ENCODE results near the gene ACTL10. TPM values are rescaled to one million over a fixed set of nuclear protein-coding genes. Genes with fewer than 3 reads are reported as not detected.

ACTL10 gene
- total RNA-seq, 1 donor from 2014 or later = 2.3 TPM

DNA sequence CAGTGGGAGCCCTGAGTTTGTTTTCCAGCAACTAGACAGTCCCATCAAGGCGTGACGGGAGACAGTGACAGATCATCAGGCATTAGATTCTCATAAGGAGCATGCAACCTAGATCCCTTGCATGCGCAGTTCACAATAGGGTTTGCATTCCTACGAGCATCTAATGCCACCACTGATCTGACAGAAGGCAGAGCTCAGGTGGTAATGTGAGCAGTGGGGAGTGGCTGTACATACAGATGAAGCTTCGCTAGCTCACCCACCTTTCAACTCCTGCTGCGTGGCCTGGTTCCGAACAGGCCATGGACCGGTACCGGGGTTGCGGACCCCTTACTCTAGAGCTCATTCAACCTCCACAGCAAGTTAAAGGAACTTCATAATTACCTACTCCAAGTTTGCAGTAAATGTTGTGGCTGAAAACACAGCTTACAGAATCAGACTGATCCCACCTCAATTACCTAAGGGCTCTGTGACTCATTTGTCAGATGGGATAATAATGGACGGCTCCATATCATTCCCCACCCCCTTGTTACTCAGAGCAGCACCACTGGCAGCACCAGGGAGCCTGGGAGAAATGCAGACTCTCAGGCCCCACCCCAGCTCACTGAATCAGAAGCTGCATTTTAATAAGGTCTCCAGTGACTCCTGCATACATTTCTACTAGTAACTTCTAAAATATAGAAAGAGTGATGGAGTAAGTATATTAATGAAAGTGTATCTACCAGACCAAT is 37.6 kb downstream of the ACTL10 start:
- Mint-ChIP-seq H3K36me3 (ENCODE audit: low read depth) (no peaks in the 10 kb centered on the region), H3K27ac (ENCODE audit: unreplicated experiment) (no peak overlapping the region), H3K4me3 (ENCODE audit: unreplicated experiment) (no peak overlapping the region), H3K9me3 (ENCODE audit: low read depth) (no peaks in the 10 kb centered on the region), H3K4me1 (ENCODE audit: low read depth) (no peaks in the 10 kb centered on the region), H3K27me3 (ENCODE audit: low read depth) (no peaks in the 10 kb centered on the region)
- TF ChIP-seq, protein P1, sequence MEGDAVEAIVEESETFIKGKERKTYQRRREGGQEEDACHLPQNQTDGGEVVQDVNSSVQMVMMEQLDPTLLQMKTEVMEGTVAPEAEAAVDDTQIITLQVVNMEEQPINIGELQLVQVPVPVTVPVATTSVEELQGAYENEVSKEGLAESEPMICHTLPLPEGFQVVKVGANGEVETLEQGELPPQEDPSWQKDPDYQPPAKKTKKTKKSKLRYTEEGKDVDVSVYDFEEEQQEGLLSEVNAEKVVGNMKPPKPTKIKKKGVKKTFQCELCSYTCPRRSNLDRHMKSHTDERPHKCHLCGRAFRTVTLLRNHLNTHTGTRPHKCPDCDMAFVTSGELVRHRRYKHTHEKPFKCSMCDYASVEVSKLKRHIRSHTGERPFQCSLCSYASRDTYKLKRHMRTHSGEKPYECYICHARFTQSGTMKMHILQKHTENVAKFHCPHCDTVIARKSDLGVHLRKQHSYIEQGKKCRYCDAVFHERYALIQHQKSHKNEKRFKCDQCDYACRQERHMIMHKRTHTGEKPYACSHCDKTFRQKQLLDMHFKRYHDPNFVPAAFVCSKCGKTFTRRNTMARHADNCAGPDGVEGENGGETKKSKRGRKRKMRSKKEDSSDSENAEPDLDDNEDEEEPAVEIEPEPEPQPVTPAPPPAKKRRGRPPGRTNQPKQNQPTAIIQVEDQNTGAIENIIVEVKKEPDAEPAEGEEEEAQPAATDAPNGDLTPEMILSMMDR (IDR thresholded peaks at IDR 0.05) = no peak
- no peak for DNase-seq (ENCODE audit: low spot score)

DNA sequence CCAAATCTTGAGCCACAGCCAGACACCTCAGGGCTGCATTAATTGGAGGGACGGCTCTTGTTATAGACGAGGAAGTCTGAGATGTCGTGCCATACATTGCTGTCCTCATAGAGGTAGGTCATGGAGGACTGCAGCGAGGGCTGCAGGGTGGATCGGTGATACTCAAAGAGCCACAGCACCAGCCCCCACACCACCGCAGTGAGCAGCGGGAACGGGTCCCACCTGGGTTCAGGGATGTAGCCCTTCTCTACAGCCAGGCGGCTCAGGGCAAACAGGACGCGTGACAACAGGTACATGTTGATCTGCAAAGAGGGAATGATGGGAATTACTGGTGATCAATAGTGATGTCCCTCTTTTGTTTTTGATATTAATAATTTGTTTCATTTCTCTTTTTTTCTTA is 40.9 kb downstream of the ACTL10 start:
- no peak for DNase-seq (ENCODE audit: low spot score)
- TF ChIP-seq, protein P1 (IDR thresholded peaks at IDR 0.05) = no peak
- Mint-ChIP-seq H3K4me3 (ENCODE audit: unreplicated experiment) (no peak overlapping the region), H3K9me3 (ENCODE audit: low read depth) (no peaks in the 10 kb centered on the region), H3K27me3 (ENCODE audit: low read depth) (no peaks in the 10 kb centered on the region), H3K4me1 (ENCODE audit: low read depth) (no peaks in the 10 kb centered on the region), H3K36me3 (ENCODE audit: low read depth) (peaks cover 2% of the 10 kb centered on the region), H3K27ac (ENCODE audit: unreplicated experiment) (no peak overlapping the region)

DNA sequence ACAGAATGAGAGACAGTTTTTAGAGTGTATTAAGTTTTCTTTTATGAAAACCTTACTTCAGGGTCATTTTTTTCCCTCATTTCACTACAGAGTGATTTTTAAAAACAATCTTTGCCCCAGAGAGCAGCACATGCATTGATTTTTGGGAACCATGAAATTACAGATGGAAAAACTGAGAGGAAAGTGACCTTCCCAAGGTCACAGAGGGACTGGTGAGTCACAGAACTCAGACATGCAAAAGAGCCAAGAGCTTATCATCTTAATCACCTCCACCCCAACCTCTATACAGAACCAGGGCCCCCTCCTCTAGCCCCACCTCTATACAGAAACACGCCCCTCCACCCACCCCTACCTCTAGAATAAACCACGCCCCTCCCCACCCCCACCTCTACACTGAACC is 42.7 kb downstream of the ACTL10 start:
- Mint-ChIP-seq H3K4me1 (ENCODE audit: low read depth) (no peaks in the 10 kb centered on the region), H3K36me3 (ENCODE audit: low read depth) (peaks cover 5% of the 10 kb centered on the region), H3K9me3 (ENCODE audit: low read depth) (no peaks in the 10 kb centered on the region), H3K27me3 (ENCODE audit: low read depth) (no peaks in the 10 kb centered on the region), H3K4me3 (ENCODE audit: unreplicated experiment) (no peak overlapping the region), H3K27ac (ENCODE audit: unreplicated experiment) (no peak overlapping the region)
- TF ChIP-seq, protein P1 (IDR thresholded peaks at IDR 0.05) = no peak
- DNase-seq (ENCODE audit: low spot score) = no peak

DNA sequence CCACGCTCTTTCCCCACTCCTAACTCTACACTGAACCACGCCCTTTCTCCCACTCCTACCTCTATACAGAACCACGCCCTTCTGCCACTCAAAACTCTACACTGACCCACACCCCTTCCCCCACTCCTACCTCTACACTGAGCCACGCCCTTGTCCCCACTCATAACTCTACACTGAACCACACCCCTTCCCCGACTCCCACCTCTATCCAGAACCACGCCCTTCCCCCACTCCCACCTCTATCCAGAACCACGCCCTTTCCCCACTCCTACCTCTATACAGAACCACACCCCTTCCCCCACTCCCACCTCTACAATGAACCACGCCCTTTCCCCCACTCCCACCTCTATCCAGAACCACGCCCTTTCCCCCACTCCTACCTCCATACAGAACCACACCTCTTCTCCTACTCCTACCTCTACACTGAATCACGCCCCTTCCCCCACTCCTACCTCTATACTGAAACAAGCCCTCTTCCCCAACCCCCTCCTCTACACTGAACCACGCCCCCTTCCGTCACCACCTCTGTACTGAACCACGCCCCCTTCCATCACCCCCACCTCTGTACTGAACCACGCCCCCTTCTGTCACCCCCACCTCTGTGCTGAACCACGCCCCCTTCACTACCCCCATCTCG is 43.3 kb downstream of the ACTL10 start:
- DNase-seq (ENCODE audit: low spot score) = no peak
- no peak overlapping the region for H3K4me3 Mint-ChIP-seq (ENCODE audit: unreplicated experiment)
- no peaks in the 10 kb centered on the region for H3K27me3 Mint-ChIP-seq (ENCODE audit: low read depth)
- no peaks in the 10 kb centered on the region for H3K9me3 Mint-ChIP-seq (ENCODE audit: low read depth)
- H3K27ac Mint-ChIP-seq (ENCODE audit: unreplicated experiment) = no peak overlapping the region
- no peaks in the 10 kb centered on the region for H3K4me1 Mint-ChIP-seq (ENCODE audit: low read depth)
- TF ChIP-seq, protein P1 (IDR thresholded peaks at IDR 0.05) = no peak
- H3K36me3 Mint-ChIP-seq (ENCODE audit: low read depth) = peaks cover 5% of the 10 kb centered on the region

DNA sequence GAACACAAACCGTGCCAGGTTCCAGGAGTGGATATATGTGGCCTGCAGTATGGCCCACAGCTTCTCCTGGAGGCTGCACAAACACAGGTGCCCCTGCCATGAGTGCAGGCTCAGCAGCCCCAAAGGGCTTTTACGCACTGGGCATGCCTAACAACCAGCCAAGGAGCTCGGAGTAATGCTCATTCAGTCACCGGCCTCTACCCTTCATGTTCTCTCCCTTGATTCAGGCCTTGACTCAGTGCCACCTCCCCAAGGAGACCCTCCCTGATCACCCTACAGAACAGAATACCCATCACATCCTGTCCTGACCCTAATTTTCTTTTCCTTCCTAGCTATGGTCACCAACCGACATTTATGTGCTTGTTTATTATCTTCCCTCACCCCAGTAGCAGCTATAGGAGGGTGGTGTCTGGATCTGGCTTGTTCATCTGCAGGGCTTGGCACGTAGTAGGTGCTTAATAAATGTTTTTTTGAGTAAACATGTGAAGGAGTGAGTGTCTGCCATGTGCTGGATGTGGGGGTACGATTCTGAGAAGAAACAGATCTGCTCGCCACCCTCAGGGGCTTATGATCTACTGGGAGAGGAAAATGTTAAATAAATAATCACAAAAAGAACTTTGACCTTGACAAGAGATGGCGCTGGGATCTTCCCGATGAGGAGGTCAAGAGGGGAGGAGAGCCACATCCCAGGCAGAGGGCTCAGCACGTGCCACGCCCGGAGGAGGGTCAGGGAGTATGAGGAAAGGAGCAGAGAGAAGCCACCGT is 44.1 kb downstream of the ACTL10 start:
- Mint-ChIP-seq H3K27me3 (ENCODE audit: low read depth) (no peaks in the 10 kb centered on the region), H3K4me3 (ENCODE audit: unreplicated experiment) (no peak overlapping the region), H3K36me3 (ENCODE audit: low read depth) (peaks cover 5% of the 10 kb centered on the region), H3K4me1 (ENCODE audit: low read depth) (no peaks in the 10 kb centered on the region), H3K9me3 (ENCODE audit: low read depth) (no peaks in the 10 kb centered on the region), H3K27ac (ENCODE audit: unreplicated experiment) (no peak overlapping the region)
- DNase-seq (ENCODE audit: low spot score) = no peak
- TF ChIP-seq, protein P1 (IDR thresholded peaks at IDR 0.05) = no peak
